Osteoblast (primary cell): Measurements from ENCODE around the gene C18orf63. TPM values are rescaled to one million over a fixed set of nuclear protein-coding genes. Genes with fewer than 3 reads are reported as not detected.

Experiments
- DNase-seq: peaks from one replicate; pipeline ENCODE4 v3.0.0; 2011; ENCODE audit warnings: low spot score, mixed read lengths; ENCODE audit not compliant: insufficient read length; ENCODE audit errors: missing footprints
- H2AFZ ChIP-seq: 2 replicates; pipeline ENCODE4 v1.6.0; 2011; ENCODE audit warnings: mild to moderate bottlenecking, low read length
- H3K27ac ChIP-seq: 2 replicates; pipeline ENCODE4 v1.5.1; 2011; ENCODE audit warnings: mild to moderate bottlenecking, low read depth, low read length, moderate library complexity
- H3K27me3 ChIP-seq: 2 replicates; pipeline ENCODE4 v1.6.0; 2012; ENCODE audit warnings: mild to moderate bottlenecking, control low read depth, inconsistent platforms, low read length, moderate library complexity; ENCODE audit not compliant: insufficient read depth
- H3K36me3 ChIP-seq: 2 replicates; pipeline ENCODE4 v1.5.1; 2011; ENCODE audit warnings: mild to moderate bottlenecking, low read length, control low read depth, moderate library complexity; ENCODE audit not compliant: insufficient read depth
- H3K4me1 ChIP-seq: 2 replicates; pipeline ENCODE4 v1.5.1; 2011; ENCODE audit warnings: mild to moderate bottlenecking, low read length, control low read depth, moderate library complexity; ENCODE audit not compliant: insufficient read depth
- H3K4me2 ChIP-seq: 2 replicates; pipeline ENCODE4 v1.6.0; 2011; ENCODE audit warnings: mild to moderate bottlenecking, low read length; ENCODE audit not compliant: insufficient read depth
- H3K4me3 ChIP-seq: fragments of 200-600 bp; sonication (generic); 3 replicates; pipeline ENCODE4 v1.5.1; 2012; ENCODE audit warnings: mild to moderate bottlenecking, low read length, inconsistent platforms; ENCODE audit not compliant: insufficient read depth
- H3K79me2 ChIP-seq: 2 replicates; pipeline ENCODE4 v1.6.0; 2012; ENCODE audit warnings: mild to moderate bottlenecking, low read length, control low read depth, inconsistent platforms; ENCODE audit not compliant: insufficient read depth
- H3K9me3 ChIP-seq: 2 replicates; pipeline ENCODE4 v1.5.1; 2011; ENCODE audit warnings: low read depth, low read length, control low read depth
- H4K20me1 ChIP-seq: 2 replicates; pipeline ENCODE4 v1.6.0; 2012; ENCODE audit warnings: mild to moderate bottlenecking, low read length, control low read depth; ENCODE audit not compliant: insufficient read depth
- total RNA-seq: library from RNA; depleted of rRNA; stranded (reverse); fragments of >200 nt; gene quantifications from 2 replicates; pipeline ENCODE4 v1.2.3, GENCODE V29; 2012
- TF ChIP-seq, protein P1 (sequence below): IDR thresholded peaks from 2 replicates; pipeline ENCODE4 v1.5.1; 2011; ENCODE audit warnings: mild to moderate bottlenecking, low read depth, low read length, moderate library complexity; ENCODE audit errors: extremely low read depth

The C18orf63 gene
- total RNA-seq, 1 donor: not detected

DNA sequence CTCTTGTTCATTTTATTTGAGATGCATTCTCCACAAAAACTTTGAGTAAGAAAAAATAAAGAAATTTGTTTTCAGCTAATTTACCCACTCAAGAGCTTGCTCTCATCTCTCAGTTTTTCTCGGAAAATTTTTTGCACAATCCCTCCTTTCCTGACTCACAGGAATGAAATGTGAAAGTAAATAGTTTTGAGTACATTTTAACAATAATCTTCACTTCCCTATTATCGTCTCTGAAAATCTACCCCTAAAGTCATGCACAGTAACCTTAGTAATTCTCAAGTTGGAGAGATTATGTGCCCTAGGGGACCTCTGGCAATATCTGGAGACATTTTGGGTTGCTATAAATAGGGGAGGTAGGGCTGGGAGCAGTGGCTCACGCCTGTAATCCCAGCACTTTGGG lies 26.5 kb upstream of the C18orf63 start:
- H3K4me2 ChIP-seq: peak overlapping the region; percentile 69
- peak overlapping the region; percentile 76 for H2AFZ ChIP-seq
- no peaks in the 10 kb centered on the region for H4K20me1 ChIP-seq
- DNase-seq: peak; percentile 79
- H3K36me3 ChIP-seq: no peaks in the 10 kb centered on the region
- TF ChIP-seq, protein P1, sequence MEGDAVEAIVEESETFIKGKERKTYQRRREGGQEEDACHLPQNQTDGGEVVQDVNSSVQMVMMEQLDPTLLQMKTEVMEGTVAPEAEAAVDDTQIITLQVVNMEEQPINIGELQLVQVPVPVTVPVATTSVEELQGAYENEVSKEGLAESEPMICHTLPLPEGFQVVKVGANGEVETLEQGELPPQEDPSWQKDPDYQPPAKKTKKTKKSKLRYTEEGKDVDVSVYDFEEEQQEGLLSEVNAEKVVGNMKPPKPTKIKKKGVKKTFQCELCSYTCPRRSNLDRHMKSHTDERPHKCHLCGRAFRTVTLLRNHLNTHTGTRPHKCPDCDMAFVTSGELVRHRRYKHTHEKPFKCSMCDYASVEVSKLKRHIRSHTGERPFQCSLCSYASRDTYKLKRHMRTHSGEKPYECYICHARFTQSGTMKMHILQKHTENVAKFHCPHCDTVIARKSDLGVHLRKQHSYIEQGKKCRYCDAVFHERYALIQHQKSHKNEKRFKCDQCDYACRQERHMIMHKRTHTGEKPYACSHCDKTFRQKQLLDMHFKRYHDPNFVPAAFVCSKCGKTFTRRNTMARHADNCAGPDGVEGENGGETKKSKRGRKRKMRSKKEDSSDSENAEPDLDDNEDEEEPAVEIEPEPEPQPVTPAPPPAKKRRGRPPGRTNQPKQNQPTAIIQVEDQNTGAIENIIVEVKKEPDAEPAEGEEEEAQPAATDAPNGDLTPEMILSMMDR: no peak
- no peaks in the 10 kb centered on the region for H3K9me3 ChIP-seq
- no peaks in the 10 kb centered on the region for H3K79me2 ChIP-seq
- no peaks in the 10 kb centered on the region for H3K27me3 ChIP-seq
- peak overlapping the region; percentile 25 for H3K4me3 ChIP-seq
- peaks cover 22% of the 10 kb centered on the region for H3K4me1 ChIP-seq
- H3K27ac ChIP-seq: peak overlapping the region; percentile 17

DNA sequence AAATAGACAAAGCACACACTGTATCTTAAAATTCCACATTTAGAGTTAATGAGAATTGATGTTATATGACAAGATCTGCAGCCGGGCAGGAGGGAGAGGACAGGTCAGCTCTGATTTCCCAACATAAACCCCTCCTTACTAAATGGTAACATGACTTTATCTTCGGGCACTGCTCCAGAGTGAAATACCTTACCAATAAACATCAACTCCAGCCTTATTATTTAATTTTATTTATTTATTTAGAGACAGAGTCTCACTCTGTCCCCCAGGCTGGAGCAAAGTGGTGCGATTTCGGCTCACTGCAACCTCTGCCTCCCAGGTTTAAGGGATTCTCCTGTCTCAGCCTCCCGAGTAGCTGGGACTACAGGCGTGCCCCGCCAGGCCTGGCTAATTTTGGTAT lies 25.6 kb upstream of the C18orf63 start:
- no peak for DNase-seq
- Histone ChIP-seq H3K4me1 (peaks cover 22% of the 10 kb centered on the region), H3K4me3 (no peak overlapping the region), H3K4me2 (no peak overlapping the region), H3K27me3 (no peaks in the 10 kb centered on the region), H3K9me3 (no peaks in the 10 kb centered on the region), H3K79me2 (no peaks in the 10 kb centered on the region), H3K36me3 (no peaks in the 10 kb centered on the region), H3K27ac (no peak overlapping the region), H4K20me1 (no peaks in the 10 kb centered on the region), H2AFZ (no peak overlapping the region)
- TF ChIP-seq, protein P1: no peak

- H3K36me3 ChIP-seq: no peaks in the 10 kb centered on the region
- H3K4me1 ChIP-seq: peaks cover 22% of the 10 kb centered on the region
- no peak overlapping the region for H3K27ac ChIP-seq
- no peaks in the 10 kb centered on the region for H4K20me1 ChIP-seq
- DNase-seq: no peak
- TF ChIP-seq, protein P1: no peak
- H3K4me3 ChIP-seq: peak overlapping the region; percentile 96
- no peaks in the 10 kb centered on the region for H3K9me3 ChIP-seq
- H2AFZ ChIP-seq: no peak overlapping the region
- no peaks in the 10 kb centered on the region for H3K27me3 ChIP-seq
- H3K4me2 ChIP-seq: peak overlapping the region; percentile 97
- no peaks in the 10 kb centered on the region for H3K79me2 ChIP-seq
Observed at GRCh38 chr18:74290794-74291471, 24.7 kb upstream of the C18orf63 start.

DNA sequence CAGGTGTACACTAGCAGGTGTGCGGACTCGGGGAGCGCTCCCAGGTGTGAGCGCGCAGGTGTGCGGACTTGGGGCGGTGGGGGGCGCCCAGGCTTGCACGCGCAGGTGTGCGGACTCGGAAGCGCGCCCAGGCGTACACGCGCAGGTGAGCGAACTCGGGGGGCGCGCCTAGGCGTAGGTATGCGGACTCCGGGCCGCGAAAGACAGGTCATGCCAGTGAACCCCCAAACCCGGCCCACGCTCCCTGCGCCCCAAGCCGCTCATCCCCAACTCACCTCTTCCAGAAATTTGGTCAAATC lies 24.2 kb upstream of the C18orf63 start:
- H3K27ac ChIP-seq: no peak overlapping the region
- H2AFZ ChIP-seq: peak overlapping the region; percentile 97
- no peaks in the 10 kb centered on the region for H3K36me3 ChIP-seq
- peaks cover 22% of the 10 kb centered on the region for H3K4me1 ChIP-seq
- no peaks in the 10 kb centered on the region for H3K79me2 ChIP-seq
- TF ChIP-seq, protein P1: no peak
- no peak for DNase-seq
- no peaks in the 10 kb centered on the region for H4K20me1 ChIP-seq
- no peaks in the 10 kb centered on the region for H3K9me3 ChIP-seq
- peak overlapping the region; percentile 96 for H3K4me3 ChIP-seq
- H3K4me2 ChIP-seq: peak overlapping the region; percentile 97
- no peaks in the 10 kb centered on the region for H3K27me3 ChIP-seq
